HAP-1 (cell line): ENCODE measurements around the gene DKK3.
"Not testable (repeated sequence)": the region's sequence is repeated elsewhere in the genome, so short reads cannot be mapped to it uniquely, and the experiment has no call there.

Experiments
- DNase-seq, 2 experiments: peaks; one replicate each; pipeline ENCODE4 v3.0.0-alpha.2; 2016 to 2020; ENCODE audit warnings: low spot score in 2 of 2
- H3K27me3 ChIP-seq: fragments of 250-450 bp; sonication (Bioruptor Pico); 2 replicates; pipeline ENCODE4 v1.5.1; 2020; ENCODE audit warnings: low read depth, mild to moderate bottlenecking, moderate library complexity
- H3K36me3 ChIP-seq: fragments of 250-450 bp; sonication (Bioruptor Pico); replicated peaks from 2 replicates; pipeline ENCODE4 v1.5.1; 2020; ENCODE audit warnings: mild to moderate bottlenecking
- H3K4me1 ChIP-seq: fragments of 250-450 bp; sonication (Bioruptor Pico); 2 replicates; pipeline ENCODE4 v1.5.1; 2020; ENCODE audit warnings: mild to moderate bottlenecking
- H3K4me3 ChIP-seq: fragments of 250-450 bp; sonication (Bioruptor Pico); 2 replicates; pipeline ENCODE4 v1.5.1; 2020; ENCODE audit warnings: mild to moderate bottlenecking, moderate library complexity
- H3K9me3 ChIP-seq: fragments of 250-450 bp; sonication (Bioruptor Pico); 2 replicates; pipeline ENCODE4 v1.5.1; 2020; ENCODE audit warnings: mild to moderate bottlenecking, moderate library complexity
- in situ Hi-C: fragments of 300-500 bp; cut with MboI; formaldehyde crosslinking; loops from 3 replicates; pipeline ENCODE4 v1.14.3; 2020; ENCODE audit warnings: low sequenced_read_pairs, inconsistent platforms, mixed read lengths

DKK3 gene

GRCh38 chr11:12044799-12045198 lies 36.4 kb upstream of the DKK3 start:
- H3K27me3 ChIP-seq = no peaks in the 10 kb centered on the region
- no peaks in the 10 kb centered on the region for H3K36me3 ChIP-seq
- H3K4me3 ChIP-seq = no peak overlapping the region
- in situ Hi-C loops = loop anchor here (5.0 to 10.0 kb wide), 4 partner anchors 112 to 230 kb away; no protein-coding TSS in a partner anchor
- H3K4me1 ChIP-seq = no peaks in the 10 kb centered on the region
- no peak for DNase-seq
- H3K9me3 ChIP-seq = no peaks in the 10 kb centered on the region

- H3K27me3 ChIP-seq = no peaks in the 10 kb centered on the region
- DNase-seq = peak; percentile 68 to 83
- H3K9me3 ChIP-seq = no peaks in the 10 kb centered on the region
- no peak overlapping the region for H3K4me3 ChIP-seq
- in situ Hi-C loops = loop anchor here (10.0 kb wide), 1 partner anchor 229 kb away; no protein-coding TSS in a partner anchor
- no peaks in the 10 kb centered on the region for H3K36me3 ChIP-seq
- no peaks in the 10 kb centered on the region for H3K4me1 ChIP-seq
Observed at GRCh38 chr11:12043959-12044791, 35.7 kb upstream of the DKK3 start.

GRCh38 chr11:12043221-12043620 lies 34.8 kb upstream of the DKK3 start:
- Histone ChIP-seq H3K36me3 (no peaks in the 10 kb centered on the region), H3K9me3 (no peaks in the 10 kb centered on the region), H3K27me3 (no peaks in the 10 kb centered on the region), H3K4me1 (no peaks in the 10 kb centered on the region), H3K4me3 (no peak overlapping the region)
- in situ Hi-C loops = loop anchor here (10.0 kb wide), 1 partner anchor 228 kb away; no protein-coding TSS in a partner anchor
- no peak for DNase-seq

GRCh38 chr11:12042215-12042676 lies 33.8 kb upstream of the DKK3 start:
- Histone ChIP-seq H3K9me3 (no peaks in the 10 kb centered on the region), H3K4me3 (no peak overlapping the region), H3K4me1 (no peaks in the 10 kb centered on the region), H3K36me3 (no peaks in the 10 kb centered on the region), H3K27me3 (no peaks in the 10 kb centered on the region)
- no peak for DNase-seq
- in situ Hi-C loops = loop anchor here (10.0 kb wide), 1 partner anchor 227 kb away; no protein-coding TSS in a partner anchor

- not testable (repeated sequence) for DNase-seq, H3K4me1 ChIP-seq, H3K4me3 ChIP-seq, H3K9me3 ChIP-seq, H3K36me3 ChIP-seq
- H3K27me3 ChIP-seq = peaks cover 10% of the 10 kb centered on the region; the same call in 1 of the 2 replicates
- in situ Hi-C loops = loop anchor here (10.0 kb wide), 1 partner anchor 226 kb away; no protein-coding TSS in a partner anchor
Observed at GRCh38 chr11:12040719-12041118, 32.3 kb upstream of the DKK3 start.

- in situ Hi-C loops = no loop called here
- Histone ChIP-seq H3K4me1 (no peaks in the 10 kb centered on the region), H3K36me3 (no peaks in the 10 kb centered on the region), H3K4me3 (no peak overlapping the region), H3K9me3 (no peaks in the 10 kb centered on the region), H3K27me3 (peaks cover 10% of the 10 kb centered on the region; the same call in 1 of the 2 replicates)
- no peak for DNase-seq
Observed at GRCh38 chr11:12032968-12033367, 24.5 kb upstream of the DKK3 start.

- Histone ChIP-seq H3K4me1 (no peaks in the 10 kb centered on the region), H3K27me3 (peaks cover 9% of the 10 kb centered on the region; the same call in 1 of the 2 replicates), H3K9me3 (no peaks in the 10 kb centered on the region), H3K4me3 (no peak overlapping the region), H3K36me3 (no peaks in the 10 kb centered on the region)
- in situ Hi-C loops = no loop called here
- DNase-seq = no peak
Observed at GRCh38 chr11:12031856-12032544, 23.6 kb upstream of the DKK3 start.

- DNase-seq = no peak
- H3K36me3 ChIP-seq = no peaks in the 10 kb centered on the region
- no peaks in the 10 kb centered on the region for H3K27me3 ChIP-seq
- in situ Hi-C loops = no loop called here
- no peak overlapping the region for H3K4me3 ChIP-seq
- H3K4me1 ChIP-seq = no peaks in the 10 kb centered on the region
- H3K9me3 ChIP-seq = no peaks in the 10 kb centered on the region
Observed at GRCh38 chr11:12029738-12030363, 21.4 kb upstream of the DKK3 start.

- Histone ChIP-seq H3K36me3 (no peaks in the 10 kb centered on the region), H3K4me3 (no peak overlapping the region), H3K27me3 (peaks cover 3% of the 10 kb centered on the region; the same call in 1 of the 2 replicates), H3K9me3 (peaks cover 5% of the 10 kb centered on the region; the same call in 1 of the 2 replicates), H3K4me1 (no peaks in the 10 kb centered on the region)
- DNase-seq = no peak
- in situ Hi-C loops = no loop called here
Observed at GRCh38 chr11:12029119-12029518, 20.7 kb upstream of the DKK3 start.

- Histone ChIP-seq H3K4me1 (no peaks in the 10 kb centered on the region), H3K4me3 (no peak overlapping the region), H3K36me3 (no peaks in the 10 kb centered on the region), H3K27me3 (peaks cover 3% of the 10 kb centered on the region; the same call in 1 of the 2 replicates), H3K9me3 (peaks cover 5% of the 10 kb centered on the region; the same call in 1 of the 2 replicates)
- no peak for DNase-seq
- in situ Hi-C loops = no loop called here
Observed at GRCh38 chr11:12028303-12028702, 19.9 kb upstream of the DKK3 start.

- DNase-seq = no peak
- H3K4me3 ChIP-seq = no peak overlapping the region
- H3K27me3 ChIP-seq = peaks cover 3% of the 10 kb centered on the region; the same call in 1 of the 2 replicates
- in situ Hi-C loops = no loop called here
- peaks cover 5% of the 10 kb centered on the region; the same call in 1 of the 2 replicates for H3K9me3 ChIP-seq
- H3K36me3 ChIP-seq = no peaks in the 10 kb centered on the region
- H3K4me1 ChIP-seq = no peaks in the 10 kb centered on the region
Observed at GRCh38 chr11:12026331-12027211, 18.1 kb upstream of the DKK3 start.

- H3K9me3 ChIP-seq = peaks cover 5% of the 10 kb centered on the region; the same call in 1 of the 2 replicates
- no peak overlapping the region for H3K4me3 ChIP-seq
- H3K4me1 ChIP-seq = no peaks in the 10 kb centered on the region
- no peaks in the 10 kb centered on the region for H3K36me3 ChIP-seq
- H3K27me3 ChIP-seq = peaks cover 3% of the 10 kb centered on the region
- no peak for DNase-seq
- in situ Hi-C loops = no loop called here
Observed at GRCh38 chr11:12024254-12024926, 16.0 kb upstream of the DKK3 start.
